ENCODE data around the gene MCU. TPM values are rescaled to one million over a fixed set of nuclear protein-coding genes. Genes with fewer than 3 reads are reported as not detected.

Gene MCU
- total RNA-seq, 1 donor from 2014 or later = 22.0 TPM

DNA sequence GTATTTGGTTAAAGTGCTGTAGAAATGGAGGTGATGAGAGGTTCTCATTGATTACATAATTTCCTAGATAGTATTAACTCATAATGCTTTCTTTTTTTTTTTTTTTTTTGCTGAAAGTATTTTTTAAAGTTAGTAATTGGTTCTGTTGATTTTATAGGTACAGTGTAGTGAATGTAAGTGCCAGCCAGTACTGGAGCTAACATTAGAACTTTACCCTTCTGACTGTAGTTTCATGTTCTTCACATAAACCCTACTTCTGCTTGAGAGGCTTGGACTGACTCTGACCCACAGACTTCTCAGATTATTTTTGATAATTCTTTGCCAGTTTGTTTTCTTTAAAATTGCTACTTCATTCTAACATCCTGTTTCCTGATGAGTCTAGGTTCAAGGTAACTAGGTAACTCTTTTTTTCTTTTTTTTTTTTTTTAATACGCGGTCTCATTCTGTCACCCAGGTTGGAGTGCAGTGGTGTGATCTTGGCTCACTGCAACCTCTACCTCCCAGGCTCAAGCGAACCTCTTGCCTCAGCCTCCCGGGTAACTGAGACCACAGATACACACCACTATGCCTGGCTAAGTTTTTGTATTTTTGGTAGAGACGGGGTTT lies 109.4 kb downstream of the MCU start:
- DNase-seq (ENCODE audit: low read depth in 2 of 2) = no peak

DNA sequence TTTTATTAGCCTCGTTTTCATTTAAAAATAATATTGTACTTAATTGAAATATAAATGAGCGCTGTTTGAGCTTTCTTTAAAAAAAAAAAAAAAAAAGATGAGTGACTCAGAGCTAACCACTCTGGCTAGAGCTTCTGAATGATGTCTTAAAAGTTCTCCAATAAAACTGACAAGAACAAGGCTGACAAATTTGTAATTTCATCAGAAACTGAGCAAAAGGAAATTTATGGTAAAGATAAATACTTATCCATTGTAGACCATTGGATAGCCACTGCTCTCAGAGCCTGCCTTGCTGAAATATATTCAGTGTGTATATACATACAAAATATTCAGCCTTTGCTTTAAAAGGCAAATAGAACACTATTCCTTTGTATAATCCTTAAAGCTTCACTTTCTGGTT lies 110.4 kb downstream of the MCU start:
- peak in 1 of 2 donors; percentile 12 for DNase-seq (ENCODE audit: low read depth in 2 of 2)

GRCh38 chr10:72802763-72803505 lies 111.0 kb downstream of the MCU start:
- peak; percentile 33 to 44 for DNase-seq (ENCODE audit: low read depth in 2 of 2)

- no peak for DNase-seq (ENCODE audit: low read depth in 2 of 2)
These were observed 116.1 kb downstream of the MCU start for GRCh38 chr10:72808001-72808400.

DNA sequence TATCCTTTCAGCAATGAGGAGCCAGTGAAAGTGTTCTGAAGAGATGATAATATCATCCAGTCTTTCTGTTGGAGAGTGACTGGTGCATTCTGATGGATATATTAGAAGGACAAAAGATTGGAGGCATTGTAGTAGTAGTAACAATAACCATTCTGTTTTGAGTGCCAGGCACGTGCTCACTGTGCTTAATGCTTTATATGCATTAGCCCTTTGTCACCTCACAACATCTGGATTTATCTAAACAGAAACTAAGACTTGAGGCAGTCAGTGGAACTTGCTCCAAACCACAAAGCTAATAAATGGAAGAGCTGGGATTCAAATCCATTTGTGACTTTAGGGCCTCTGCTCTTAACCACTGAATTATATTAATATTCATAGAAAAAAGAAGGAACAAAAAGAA lies 117.1 kb downstream of the MCU start:
- no peak for DNase-seq (ENCODE audit: low read depth in 2 of 2)

DNA sequence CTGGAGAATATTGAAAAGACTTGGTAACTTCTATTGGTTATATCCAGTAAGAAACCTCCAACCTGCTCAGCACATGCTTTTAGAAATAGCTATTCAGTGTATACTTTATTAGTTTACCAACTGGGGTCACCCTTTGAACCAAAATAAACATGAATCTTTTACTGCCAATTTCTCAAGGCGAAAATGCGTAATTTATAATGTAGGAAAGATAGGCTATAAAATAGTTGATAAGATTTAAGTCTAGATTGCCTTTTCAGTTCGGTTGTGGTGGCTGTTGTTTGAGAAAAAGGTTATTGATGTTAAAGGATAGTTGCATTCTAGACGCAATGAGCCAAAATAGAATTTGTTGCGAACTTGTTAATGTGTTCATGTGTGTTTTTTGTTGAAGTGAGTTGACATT lies 119.0 kb downstream of the MCU start:
- no peak for DNase-seq (ENCODE audit: low read depth in 2 of 2)

DNA sequence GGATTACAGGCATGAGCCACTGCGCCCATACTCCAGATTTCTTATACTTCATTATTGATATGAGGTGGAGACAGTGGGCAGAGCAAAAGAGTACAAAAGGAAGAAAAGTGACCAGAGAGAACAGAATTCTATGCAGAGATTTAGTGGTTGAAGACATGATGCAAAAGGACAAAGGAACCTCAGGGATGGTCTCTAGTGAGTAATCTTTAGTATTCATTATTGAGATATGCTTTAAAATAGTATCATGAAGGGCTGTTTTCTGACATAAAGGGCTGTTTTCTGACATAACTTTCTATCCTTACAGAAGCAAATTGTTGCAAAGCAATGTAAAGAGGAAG lies 120.4 kb downstream of the MCU start:
- no peak for DNase-seq (ENCODE audit: low read depth in 2 of 2)

GRCh38 chr10:72812753-72813430 lies 120.9 kb downstream of the MCU start:
- DNase-seq (ENCODE audit: low read depth in 2 of 2) = peak; percentile 20 to 73

DNA sequence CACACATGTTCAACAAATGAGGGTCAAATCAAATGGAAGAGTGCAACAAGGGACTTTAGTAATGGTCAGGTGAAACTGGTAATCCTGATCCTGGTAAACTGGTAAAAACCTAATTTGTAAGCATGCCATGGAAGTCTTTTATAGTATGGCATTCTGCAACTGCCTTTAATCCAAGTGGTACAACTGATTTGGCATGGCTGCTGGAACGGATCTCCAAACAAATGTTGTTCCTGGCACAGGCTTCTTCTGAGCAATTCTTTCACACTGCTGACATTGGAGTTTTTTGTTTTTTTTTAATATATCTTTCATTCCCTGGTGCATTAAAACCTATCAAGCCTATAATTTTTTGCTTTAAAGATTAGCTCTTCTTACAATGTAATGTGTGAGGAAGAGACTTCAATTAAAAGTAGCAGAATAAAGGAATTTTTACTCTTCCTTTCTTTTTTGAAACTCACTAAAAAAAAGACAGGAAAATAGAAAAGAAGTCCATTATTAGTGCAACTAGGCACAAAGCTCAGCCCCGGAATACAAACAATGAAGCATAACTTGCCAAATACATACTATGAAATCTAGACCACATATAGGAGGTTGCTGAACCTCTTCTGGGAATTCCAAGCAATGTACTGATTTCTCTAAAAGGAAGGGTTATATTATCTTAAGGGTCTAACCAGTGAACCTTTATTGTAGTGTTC lies 122.3 kb downstream of the MCU start:
- DNase-seq (ENCODE audit: low read depth in 2 of 2) = peak in 1 of 2 donors; percentile 84

DNA sequence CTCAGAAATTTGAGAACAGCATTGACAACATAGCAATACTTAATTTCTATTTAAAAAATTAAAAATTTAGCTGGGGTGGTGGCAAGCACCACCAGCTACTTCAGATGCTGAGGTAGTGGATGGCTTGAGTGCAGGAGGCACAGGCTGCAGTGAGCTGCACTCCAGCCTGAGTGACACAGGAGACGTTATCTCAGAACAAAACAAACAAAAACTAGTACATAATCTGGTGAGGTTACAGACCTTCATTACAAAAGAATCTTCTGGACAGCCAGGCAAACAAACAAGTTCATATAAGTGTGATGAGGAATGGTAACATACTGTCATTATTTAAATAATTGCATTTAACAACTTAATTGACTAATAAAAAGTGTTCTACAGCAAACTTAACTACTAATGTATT lies 124.6 kb downstream of the MCU start:
- no peak for DNase-seq (ENCODE audit: low read depth in 2 of 2)

- no peak for DNase-seq (ENCODE audit: low read depth in 2 of 2)
These were observed 126.1 kb downstream of the MCU start for GRCh38 chr10:72818076-72818475.

DNA sequence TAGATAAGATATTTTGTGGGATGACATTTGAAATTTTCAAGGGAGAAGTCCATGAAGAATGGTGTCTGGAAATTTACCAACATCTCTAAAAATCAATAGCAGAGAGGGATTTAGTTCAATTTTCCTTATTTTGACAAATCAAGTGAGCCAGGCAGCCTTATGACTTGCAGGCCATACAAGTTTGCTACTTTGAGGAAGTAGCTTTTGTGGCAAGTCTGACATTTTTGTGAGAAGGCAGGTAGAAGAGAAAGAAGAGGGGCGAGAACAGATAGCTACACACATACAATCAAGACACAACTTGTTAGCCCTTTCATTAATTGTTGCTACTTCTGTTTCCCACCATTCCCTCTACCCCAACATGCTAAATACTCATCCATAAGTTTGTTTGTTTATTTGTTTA lies 127.1 kb downstream of the MCU start:
- DNase-seq (ENCODE audit: low read depth in 2 of 2) = no peak

DNA sequence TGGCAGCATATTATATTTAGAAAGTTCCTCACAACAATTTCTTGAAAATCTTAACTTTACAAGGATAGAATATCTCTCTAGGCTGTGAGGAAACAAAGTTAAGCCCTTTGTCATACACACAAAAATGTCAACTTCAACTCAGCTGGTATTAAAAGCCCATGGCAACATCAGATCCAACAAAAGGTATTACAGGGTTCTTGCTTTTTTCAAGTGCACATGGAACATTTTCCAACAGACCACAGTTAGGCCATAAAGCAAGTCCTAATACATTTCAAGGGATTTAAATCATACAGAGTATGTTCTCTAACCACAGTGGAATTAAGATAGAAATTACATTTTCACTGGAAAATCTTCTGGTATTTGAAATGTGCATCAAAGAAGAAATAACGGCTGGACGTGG lies 129.7 kb downstream of the MCU start:
- DNase-seq (ENCODE audit: low read depth in 2 of 2) = no peak

GRCh38 chr10:72822342-72822986 lies 130.5 kb downstream of the MCU start:
- DNase-seq (ENCODE audit: low read depth in 2 of 2) = no peak

DNA sequence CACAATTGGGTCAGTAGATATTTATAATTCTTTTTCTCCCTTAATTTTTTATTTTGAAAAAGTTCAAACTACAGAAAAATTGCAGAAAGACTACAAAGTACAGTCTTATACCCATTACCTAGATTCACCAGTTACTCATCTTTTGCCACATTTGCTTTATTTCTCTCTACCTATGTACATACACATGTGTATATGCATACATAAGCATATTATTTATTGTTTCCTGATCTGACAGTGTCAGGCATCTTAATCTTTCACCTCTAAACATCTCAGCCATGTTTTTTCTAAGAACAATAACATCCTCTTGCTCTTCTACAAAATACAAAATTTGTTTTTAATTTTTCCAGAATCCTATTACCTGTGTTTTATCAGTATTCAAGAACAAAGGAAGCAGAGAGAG lies 133.2 kb downstream of the MCU start:
- no peak for DNase-seq (ENCODE audit: low read depth in 2 of 2)

DNA sequence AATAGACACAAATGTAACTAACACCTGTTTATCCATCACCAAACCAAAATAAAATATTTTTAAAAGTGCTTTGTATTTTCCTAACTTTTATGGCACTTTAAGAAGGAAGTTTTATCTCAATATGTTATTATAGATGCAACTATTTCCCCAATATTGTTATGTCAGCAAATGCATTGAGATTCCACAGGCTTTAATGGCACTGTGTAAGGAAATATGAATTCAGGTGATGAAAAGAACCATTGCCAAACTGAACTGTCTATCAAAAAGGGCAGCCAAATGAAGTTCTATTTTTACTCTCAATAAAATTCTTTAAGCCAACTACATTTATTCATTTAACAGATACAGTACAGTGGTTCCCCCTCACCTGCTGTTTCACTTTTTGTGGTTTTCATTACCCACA lies 134.4 kb downstream of the MCU start:
- DNase-seq (ENCODE audit: low read depth in 2 of 2) = no peak

GRCh38 chr10:72828294-72828693 lies 136.4 kb downstream of the MCU start:
- no peak for DNase-seq (ENCODE audit: low read depth in 2 of 2)

DNA sequence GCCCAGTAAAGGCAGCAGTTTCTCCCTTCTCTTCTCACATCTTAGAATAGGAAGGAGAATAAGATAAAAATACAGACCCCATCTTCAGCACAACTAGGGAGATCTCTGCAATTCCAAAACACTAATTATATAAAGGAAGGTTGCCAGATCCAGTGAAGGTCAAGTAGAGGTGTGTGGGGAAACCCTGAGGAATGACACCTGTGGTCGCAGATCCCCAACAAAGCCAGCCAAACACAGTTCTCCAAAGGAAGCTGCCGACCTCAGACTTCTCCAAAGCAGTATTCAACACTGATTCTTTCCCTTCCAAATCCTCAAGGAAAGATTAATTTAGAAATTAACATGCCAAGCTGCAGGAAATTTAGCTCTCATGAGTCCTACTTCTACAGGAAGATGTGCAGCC lies 138.7 kb downstream of the MCU start:
- no peak for DNase-seq (ENCODE audit: low read depth in 2 of 2)

- DNase-seq (ENCODE audit: low read depth in 2 of 2) = no peak
These were observed 139.9 kb downstream of the MCU start for GRCh38 chr10:72831696-72832409.

- no peak for DNase-seq (ENCODE audit: low read depth in 2 of 2)
These were observed 140.8 kb downstream of the MCU start for GRCh38 chr10:72832701-72833100.

- DNase-seq (ENCODE audit: low read depth in 2 of 2) = peak; percentile 79 to 89
These were observed 142.4 kb downstream of the MCU start for GRCh38 chr10:72834183-72834825.

Data from lung microvascular endothelial cell (primary cell).